Fibroblast of mammary gland (primary cell): Measurements from ENCODE around the gene DIP2C.
A peak's percentile ranks its signal among the peaks of the same experiment; 100 is the strongest.

ENCODE experiments used
- DNase-seq: peaks from one replicate; pipeline ENCODE4 v3.0.0-alpha.2; 2010; ENCODE audit warnings: low read depth
- H3K4me3 ChIP-seq: 2 replicates; pipeline ENCODE4 v1.5.1; 2011; ENCODE audit warnings: low read depth, mild to moderate bottlenecking, low read length, moderate library complexity; ENCODE audit not compliant: control insufficient read depth
- TF ChIP-seq, protein P1 (sequence below): conservative IDR thresholded peaks from 2 replicates; pipeline ENCODE4 v1.5.1; 2011; ENCODE audit warnings: low read depth, low read length, inconsistent platforms; ENCODE audit not compliant: control insufficient read depth, insufficient read depth

DIP2C gene

DNA sequence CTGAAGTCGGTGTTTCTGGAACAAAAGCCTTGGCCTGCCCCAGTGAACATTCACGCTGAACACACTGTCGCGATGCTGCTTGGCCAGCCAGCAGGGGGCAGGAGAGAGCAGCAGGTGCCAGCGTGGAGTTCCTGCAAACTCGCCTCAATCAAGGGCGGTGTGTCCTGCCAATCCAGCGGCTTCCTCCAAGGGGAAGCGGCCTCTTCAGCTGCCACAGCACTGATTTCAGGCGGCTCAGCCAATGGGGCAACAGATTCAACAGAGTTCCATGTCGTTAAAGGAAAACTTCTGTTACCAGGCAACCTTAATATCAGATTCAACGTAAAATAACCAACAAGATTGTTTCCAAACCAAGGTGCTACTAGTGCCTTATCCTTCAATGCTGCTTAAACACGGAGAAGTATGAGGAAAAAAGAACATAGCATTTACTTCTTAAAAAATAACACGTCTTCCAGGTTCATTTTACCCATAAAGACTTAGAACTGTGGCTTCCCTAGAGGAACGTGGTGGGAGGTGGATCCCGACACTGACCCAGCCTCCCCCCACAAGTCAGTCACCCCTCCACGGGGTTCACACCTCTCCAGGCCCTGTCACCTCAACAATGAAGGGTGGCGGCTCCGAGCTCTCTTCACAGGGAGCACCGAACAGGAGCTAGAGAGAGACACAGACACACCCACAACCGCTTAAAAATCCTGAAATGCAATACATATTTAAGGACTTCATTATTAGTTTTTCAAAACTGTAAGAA lies 178.2 kb downstream of the DIP2C start:
- DNase-seq: peak; percentile 93
- TF ChIP-seq, protein P1, sequence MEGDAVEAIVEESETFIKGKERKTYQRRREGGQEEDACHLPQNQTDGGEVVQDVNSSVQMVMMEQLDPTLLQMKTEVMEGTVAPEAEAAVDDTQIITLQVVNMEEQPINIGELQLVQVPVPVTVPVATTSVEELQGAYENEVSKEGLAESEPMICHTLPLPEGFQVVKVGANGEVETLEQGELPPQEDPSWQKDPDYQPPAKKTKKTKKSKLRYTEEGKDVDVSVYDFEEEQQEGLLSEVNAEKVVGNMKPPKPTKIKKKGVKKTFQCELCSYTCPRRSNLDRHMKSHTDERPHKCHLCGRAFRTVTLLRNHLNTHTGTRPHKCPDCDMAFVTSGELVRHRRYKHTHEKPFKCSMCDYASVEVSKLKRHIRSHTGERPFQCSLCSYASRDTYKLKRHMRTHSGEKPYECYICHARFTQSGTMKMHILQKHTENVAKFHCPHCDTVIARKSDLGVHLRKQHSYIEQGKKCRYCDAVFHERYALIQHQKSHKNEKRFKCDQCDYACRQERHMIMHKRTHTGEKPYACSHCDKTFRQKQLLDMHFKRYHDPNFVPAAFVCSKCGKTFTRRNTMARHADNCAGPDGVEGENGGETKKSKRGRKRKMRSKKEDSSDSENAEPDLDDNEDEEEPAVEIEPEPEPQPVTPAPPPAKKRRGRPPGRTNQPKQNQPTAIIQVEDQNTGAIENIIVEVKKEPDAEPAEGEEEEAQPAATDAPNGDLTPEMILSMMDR: peak; percentile 97
- no peak overlapping the region for H3K4me3 ChIP-seq

DNA sequence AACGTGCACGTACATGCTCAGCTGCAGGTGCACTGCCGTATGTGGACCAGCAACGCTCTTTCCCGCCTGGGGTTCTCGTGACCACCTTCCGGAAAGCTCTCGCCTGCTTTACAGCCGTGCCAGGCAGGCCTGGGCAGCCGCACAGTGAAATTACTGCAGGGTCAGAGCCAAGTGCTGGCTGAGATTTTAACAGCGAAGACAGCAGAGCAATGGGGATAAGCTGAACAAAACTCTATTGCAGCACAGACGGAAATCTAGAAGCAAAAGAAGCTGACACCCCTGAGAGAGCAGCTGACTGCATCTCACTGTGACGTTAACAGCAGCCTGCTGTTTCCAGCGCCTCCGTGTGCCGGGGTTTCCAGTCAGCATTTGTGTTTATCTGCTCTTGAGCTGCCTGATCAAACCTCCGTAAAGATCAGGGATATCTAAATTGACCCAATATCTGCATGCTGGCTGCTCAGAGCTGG lies 179.0 kb downstream of the DIP2C start:
- peak; percentile 38 for DNase-seq
- no peak overlapping the region for H3K4me3 ChIP-seq
- TF ChIP-seq, protein P1: no peak

DNA sequence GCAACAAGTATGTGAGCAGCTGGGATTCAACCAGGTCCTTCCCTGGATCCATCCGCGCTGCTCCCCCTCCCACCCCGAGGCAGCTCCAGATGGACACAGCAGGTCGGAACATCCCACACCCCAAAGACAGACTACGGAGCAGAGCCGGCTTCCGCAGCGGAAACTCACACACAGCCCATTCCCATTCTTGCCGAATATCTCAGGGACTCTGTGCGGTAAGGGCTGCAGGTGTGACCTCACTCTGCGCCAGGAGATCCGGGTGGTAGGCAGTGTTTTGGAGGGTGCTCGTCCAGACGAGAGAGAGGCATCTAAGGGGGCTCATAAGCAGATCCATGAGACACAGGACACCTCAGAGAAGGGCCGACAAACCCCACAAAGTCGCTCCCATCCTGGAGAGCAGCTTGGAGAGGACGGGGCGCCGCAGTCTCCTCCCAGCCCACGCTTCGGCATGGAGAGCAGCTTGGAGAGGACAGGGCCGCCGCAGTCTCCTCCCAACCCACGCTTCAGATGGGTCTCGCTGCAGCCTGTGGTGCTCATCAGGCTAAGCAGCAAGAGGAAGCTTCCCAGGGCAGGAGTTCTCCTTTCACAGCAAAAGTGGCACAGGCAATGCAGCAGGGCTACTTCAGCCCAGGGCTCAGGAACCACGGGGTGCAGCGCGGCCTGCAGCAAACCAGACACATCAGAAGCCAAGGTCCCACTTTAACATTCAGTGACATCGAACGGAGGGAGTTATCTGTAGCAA lies 179.9 kb downstream of the DIP2C start:
- TF ChIP-seq, protein P1: no peak
- no peak for DNase-seq

DNA sequence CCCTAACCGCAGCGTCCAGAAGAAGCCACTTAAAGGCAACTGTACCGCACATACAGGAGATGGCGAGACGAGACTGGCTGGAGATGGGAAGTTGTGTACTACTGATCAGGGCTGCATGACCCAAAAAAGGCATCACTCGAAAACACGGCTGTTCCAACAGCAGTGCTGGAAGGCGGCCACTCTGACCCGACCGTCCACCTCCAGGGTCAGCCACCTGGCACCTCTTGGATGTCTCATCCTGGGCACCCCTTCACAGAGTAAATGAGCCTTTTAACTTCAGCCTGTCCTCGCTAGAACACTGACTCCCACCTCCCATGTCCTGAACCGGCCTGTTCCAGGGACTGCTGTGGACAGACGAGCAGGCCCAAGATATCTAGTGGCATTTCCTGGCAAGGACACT lies 180.7 kb downstream of the DIP2C start:
- TF ChIP-seq, protein P1: no peak
- no peak for DNase-seq
- no peak overlapping the region for H3K4me3 ChIP-seq

More for the DNA sequence above, 179.9 kb downstream of the DIP2C start:
- no peak overlapping the region for H3K4me3 ChIP-seq

DNA sequence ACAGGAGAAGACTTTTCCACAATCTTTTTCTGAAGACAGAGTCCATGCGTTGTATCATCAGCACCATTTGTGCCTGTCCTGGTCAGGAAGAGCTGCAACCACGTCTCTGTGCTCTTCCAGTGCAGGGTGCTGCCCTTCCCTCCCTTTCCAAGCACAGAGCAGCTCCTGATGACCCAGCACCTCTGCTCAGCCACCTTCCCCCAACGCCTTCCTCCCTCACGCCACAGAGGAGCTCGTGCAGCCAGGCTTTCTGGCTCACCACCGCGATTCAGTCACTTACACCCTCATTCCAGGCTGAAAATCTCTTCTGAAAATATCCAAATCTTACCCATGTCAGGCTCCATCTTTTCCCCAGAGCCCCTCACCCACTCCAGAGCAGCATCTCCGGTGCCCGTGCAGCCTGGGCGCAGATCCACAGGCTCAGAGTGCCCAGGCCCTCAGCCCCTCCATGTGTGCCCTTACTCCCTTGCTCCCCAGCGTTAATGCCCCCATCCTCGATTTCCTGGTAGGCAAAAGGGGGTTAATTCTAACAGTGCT lies 181.5 kb downstream of the DIP2C start:
- TF ChIP-seq, protein P1: no peak
- DNase-seq: no peak
- H3K4me3 ChIP-seq: no peak overlapping the region

DNA sequence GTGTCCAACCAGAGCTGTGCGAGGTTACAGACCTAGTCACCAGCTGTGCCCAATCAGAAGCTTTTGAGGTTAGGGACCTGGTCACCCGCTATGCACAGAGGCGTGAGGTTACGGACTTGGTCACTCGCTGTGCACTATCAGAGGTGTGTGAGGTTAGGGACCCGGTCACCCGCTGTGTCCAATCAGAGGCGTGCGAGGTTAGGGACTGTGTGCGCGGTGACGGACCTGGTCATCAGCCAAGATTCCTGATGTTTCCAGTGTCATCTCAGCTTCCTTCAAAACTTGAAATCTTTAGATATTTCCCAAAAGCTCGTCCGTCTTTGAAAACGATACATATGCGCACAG lies 182.1 kb downstream of the DIP2C start:
- H3K4me3 ChIP-seq: no peak overlapping the region
- TF ChIP-seq, protein P1: no peak

More for the DNA sequence above, 182.1 kb downstream of the DIP2C start:
- no peak for DNase-seq
